GM11168 (cell line): ENCODE results near the gene TSC22D4.
"Not testable (repeated sequence)": the region's sequence is repeated elsewhere in the genome, so short reads cannot be mapped to it uniquely, and the experiment has no call there.

Experiments used
- in situ Hi-C: fragments of 300-500 bp; cut with MboI; formaldehyde crosslinking; loops from one replicate; pipeline ENCODE4 v1.12.0; 2022; ENCODE audit warnings: low sequenced_read_pairs; ENCODE audit not compliant: unreplicated experiment

TSC22D4 gene

GRCh38 chr7:100478958-100479660, at the start of gene TSC22D4:
Gene TSC22D4, minus strand, starts transcription at chr7:100479214. Its CDS starts 1,176 bp downstream, at chr7:100478038.
- in situ Hi-C loops, result no loop called here

- in situ Hi-C loops, result not testable (repeated sequence)
These were observed 49.3 kb upstream of the TSC22D4 start for GRCh38 chr7:100528108-100528866.

- in situ Hi-C loops, result not testable (repeated sequence)
These were observed 44.2 kb upstream of the TSC22D4 start for GRCh38 chr7:100523192-100523591.

- in situ Hi-C loops, result not testable (repeated sequence)
These were observed 43.0 kb upstream of the TSC22D4 start for GRCh38 chr7:100521909-100522593.

GRCh38 chr7:100521076-100521475, 42.1 kb upstream of the TSC22D4 start:
- in situ Hi-C loops, result no loop called here

- in situ Hi-C loops, result no loop called here
These were observed 41.1 kb upstream of the TSC22D4 start for GRCh38 chr7:100520138-100520537.

- in situ Hi-C loops, result no loop called here
These were observed 40.6 kb upstream of the TSC22D4 start for GRCh38 chr7:100519580-100519979.

- in situ Hi-C loops, result no loop called here
These were observed 38.3 kb upstream of the TSC22D4 start for GRCh38 chr7:100517305-100517704.

GRCh38 chr7:100516135-100516812, 37.3 kb upstream of the TSC22D4 start:
- in situ Hi-C loops, result no loop called here

- in situ Hi-C loops, result no loop called here
These were observed 36.1 kb upstream of the TSC22D4 start for GRCh38 chr7:100515072-100515532.

GRCh38 chr7:100513212-100513810, 34.3 kb upstream of the TSC22D4 start:
- in situ Hi-C loops, result no loop called here

GRCh38 chr7:100510437-100511239, 31.6 kb upstream of the TSC22D4 start:
- in situ Hi-C loops, result no loop called here

- in situ Hi-C loops, result no loop called here
These were observed 30.2 kb upstream of the TSC22D4 start for GRCh38 chr7:100509231-100509630.

GRCh38 chr7:100506356-100506923, 27.4 kb upstream of the TSC22D4 start:
- in situ Hi-C loops, result no loop called here

- in situ Hi-C loops, result no loop called here
These were observed 26.0 kb upstream of the TSC22D4 start for GRCh38 chr7:100504887-100505611.

GRCh38 chr7:100504031-100504430, 25.0 kb upstream of the TSC22D4 start:
- in situ Hi-C loops, result not testable (repeated sequence)

- in situ Hi-C loops, result not testable (repeated sequence)
These were observed 21.7 kb upstream of the TSC22D4 start for GRCh38 chr7:100500743-100501142.

- in situ Hi-C loops, result no loop called here
These were observed 17.5 kb upstream of the TSC22D4 start for GRCh38 chr7:100496509-100496908.
